Activated CD8-positive, alpha-beta memory T cell treated with anti-CD3 and anti-CD28 coated beads for 36 hours (primary cell): Measurements from ENCODE around the gene ADAMTS17. TPM values are rescaled to one million over a fixed set of nuclear protein-coding genes. Genes with fewer than 3 reads are reported as not detected.

ENCODE experiments used
- CTCF ChIA-PET: fragments of 350-600 bp; sonication (Branson Sonifier 250); formaldehyde crosslinking; loops from one replicate; lab custom pipeline; 2021; ENCODE audit warnings: antibody characterized with exemption; lab: Charles Lee
- POLR2A ChIA-PET: fragments of 350-600 bp; sonication (Branson Sonifier 250); formaldehyde crosslinking; loops from one replicate; lab custom pipeline; 2021; ENCODE audit warnings: antibody characterized with exemption; lab: Charles Lee
- total RNA-seq, 2 experiments: library from RNA; stranded (reverse); gene quantifications; one replicate each; pipeline ENCODE4 v1.2.3, GENCODE V29; 2021

Gene ADAMTS17
- total RNA-seq, 2 experiments from 2014 or later = 1.4 to 1.6 TPM

GRCh38 chr15:100330221-100330620 lies 11.6 kb downstream of the ADAMTS17 start:
- CTCF ChIA-PET = interaction anchor here (2.1 to 2.7 kb wide), 2 partner anchors 9 to 20 kb away, joined by 7 to 9 read pairs; no protein-coding TSS in a partner anchor
- POLR2A ChIA-PET = no interaction called here

- ChIA-PET CTCF (interaction anchor here (2.7 kb wide), 1 partner anchor 10 kb away, joined by 7 read pairs; no protein-coding TSS in a partner anchor), POLR2A (no interaction called here)
Measured at GRCh38 chr15:100328796-100329195, 13.0 kb downstream of the ADAMTS17 start.

GRCh38 chr15:100318880-100319279 lies 22.9 kb downstream of the ADAMTS17 start:
- POLR2A ChIA-PET = no interaction called here
- CTCF ChIA-PET = no interaction called here

- ChIA-PET POLR2A (no interaction called here), CTCF (no interaction called here)
Measured at GRCh38 chr15:100314809-100315400, 26.9 kb downstream of the ADAMTS17 start.

- ChIA-PET POLR2A (no interaction called here), CTCF (no interaction called here)
Measured at GRCh38 chr15:100311833-100312476, 29.8 kb downstream of the ADAMTS17 start.

- ChIA-PET POLR2A (no interaction called here), CTCF (no interaction called here)
Measured at GRCh38 chr15:100311154-100311625, 30.6 kb downstream of the ADAMTS17 start.

GRCh38 chr15:100310513-100311153 lies 31.1 kb downstream of the ADAMTS17 start:
- CTCF ChIA-PET = no interaction called here

GRCh38 chr15:100310041-100310405 lies 31.8 kb downstream of the ADAMTS17 start:
- ChIA-PET CTCF (no interaction called here), POLR2A (no interaction called here)

More at GRCh38 chr15:100310513-100311153, 31.1 kb downstream of the ADAMTS17 start:
- POLR2A ChIA-PET = no interaction called here

- CTCF ChIA-PET = no interaction called here
- POLR2A ChIA-PET = no interaction called here
Measured at GRCh38 chr15:100309109-100310040, 32.4 kb downstream of the ADAMTS17 start.

- ChIA-PET CTCF (no interaction called here), POLR2A (no interaction called here)
Measured at GRCh38 chr15:100308608-100309007, 33.2 kb downstream of the ADAMTS17 start.

- ChIA-PET CTCF (no interaction called here), POLR2A (no interaction called here)
Measured at GRCh38 chr15:100308213-100308600, 33.6 kb downstream of the ADAMTS17 start.

- POLR2A ChIA-PET = no interaction called here
- CTCF ChIA-PET = no interaction called here
Measured at GRCh38 chr15:100307241-100308212, 34.2 kb downstream of the ADAMTS17 start.

GRCh38 chr15:100306098-100306497 lies 35.7 kb downstream of the ADAMTS17 start:
- ChIA-PET POLR2A (no interaction called here), CTCF (no interaction called here)

- ChIA-PET CTCF (no interaction called here), POLR2A (no interaction called here)
Measured at GRCh38 chr15:100301910-100302431, 39.8 kb downstream of the ADAMTS17 start.

GRCh38 chr15:100298257-100298656 lies 43.5 kb downstream of the ADAMTS17 start:
- ChIA-PET CTCF (no interaction called here), POLR2A (no interaction called here)

GRCh38 chr15:100297812-100298211 lies 44.0 kb downstream of the ADAMTS17 start:
- ChIA-PET CTCF (no interaction called here), POLR2A (no interaction called here)

GRCh38 chr15:100295939-100296565 lies 45.7 kb downstream of the ADAMTS17 start:
- CTCF ChIA-PET = no interaction called here
- POLR2A ChIA-PET = no interaction called here

- POLR2A ChIA-PET = no interaction called here
Measured at GRCh38 chr15:100292010-100292409, 49.8 kb downstream of the ADAMTS17 start.

More at GRCh38 chr15:100292010-100292409, 49.8 kb downstream of the ADAMTS17 start:
- CTCF ChIA-PET = no interaction called here
